ENCODE measurements around the gene RPS29. TPM values are rescaled to one million over a fixed set of nuclear protein-coding genes. Genes with fewer than 3 reads are reported as not detected.
A peak's percentile ranks its signal among the peaks of the same experiment; 100 is the strongest.

RPS29 gene
- total RNA-seq, 1 experiment from 2014 or later, result 1,733 TPM

DNA sequence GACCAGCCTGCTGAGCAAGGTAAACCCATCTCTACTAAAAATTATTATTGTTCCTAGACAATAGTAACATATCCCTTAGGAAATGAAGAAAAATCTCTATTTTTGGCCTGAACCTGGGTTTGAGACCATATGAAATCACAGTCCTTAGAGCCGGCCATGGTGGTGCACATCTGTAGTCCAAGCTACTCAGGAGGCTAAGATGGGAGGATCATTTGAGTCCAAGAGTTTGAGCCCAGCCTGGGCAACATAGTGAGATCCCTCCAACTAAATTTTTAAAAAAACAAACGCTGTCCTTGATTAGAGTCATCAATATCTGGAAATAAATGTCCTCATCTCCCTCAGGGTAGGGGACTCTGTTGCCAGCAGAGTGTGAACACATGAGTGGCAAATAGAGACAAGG is 34.6 kb downstream of the RPS29 start:
- BruUV-seq (replicated peaks), result no TSS peak
- intact Hi-C loops (cut with micrococcal nuclease; ENCODE audit: unreplicated experiment), result loop anchor here (1.0 to 5.0 kb wide), 3 partner anchors 47 to 379 kb away; no protein-coding TSS in a partner anchor

DNA sequence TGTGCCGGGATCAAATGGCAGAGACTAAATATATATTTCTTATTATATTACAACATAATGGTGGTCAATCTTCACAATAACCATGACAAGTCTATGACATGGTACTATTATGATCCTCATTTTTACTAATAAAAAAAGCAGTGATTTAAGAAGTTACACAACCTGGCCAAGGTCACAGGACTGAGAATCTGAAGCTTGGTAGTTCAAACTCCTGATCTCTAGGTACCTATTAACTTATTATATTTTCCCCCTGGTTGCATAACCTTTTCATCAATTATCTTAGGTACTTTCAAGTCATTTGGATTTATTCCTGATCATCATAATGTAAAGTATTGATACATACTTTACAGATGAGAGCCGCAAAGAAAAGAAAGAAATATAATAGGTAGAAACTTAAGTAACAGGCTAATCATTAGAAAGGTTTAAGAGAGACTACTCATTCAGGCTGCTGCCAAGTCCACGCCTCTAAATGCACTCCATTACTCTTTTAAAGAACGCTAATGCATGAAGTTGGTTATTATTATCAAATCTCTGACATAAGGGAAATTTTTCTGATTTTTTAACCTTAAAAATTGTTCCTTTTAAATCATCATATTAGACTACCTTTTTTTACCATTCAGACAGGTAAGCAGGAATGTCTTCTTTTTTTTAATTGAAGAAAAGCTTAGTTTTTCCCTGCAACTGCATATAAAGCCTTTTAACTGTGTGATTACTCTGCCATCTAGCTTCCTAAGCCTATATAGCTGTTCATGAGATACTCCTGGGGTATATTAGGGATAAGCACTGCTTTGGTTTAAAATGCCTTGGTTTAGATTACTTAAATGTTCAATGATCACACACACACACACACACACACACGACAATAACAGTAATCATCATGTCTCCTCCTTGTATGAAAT is 35.6 kb downstream of the RPS29 start:
- peak in 1 of 2 experiments; percentile 27 for DNase-seq
- no peak overlapping the region for H3K27ac Mint-ChIP-seq (ENCODE audit: unreplicated experiment)

More for the DNA sequence above, 34.6 kb downstream of the RPS29 start:
- TF ChIP-seq CTCF (IDR thresholded peaks at IDR 0.05; ENCODE audit: insufficient read depth in 1 of 2, low read depth in 1 of 2, low read length in 1 of 2, severe bottlenecking in 1 of 2, unreplicated experiment in 1 of 2), result no peak
- no peaks in the 10 kb centered on the region for H3K36me3 ChIP-seq (ENCODE audit: control insufficient read depth, insufficient read depth, low read length)
- DNase-seq, result no peak
- H3K9me3 ChIP-seq, result no peaks in the 10 kb centered on the region
- peaks cover 9% of the 10 kb centered on the region for H3K4me1 ChIP-seq
- H3K4me3 ChIP-seq (ENCODE audit: low read depth, low read length), result no peak overlapping the region
- H3K27me3 ChIP-seq (replicated peaks; ENCODE audit: control insufficient read depth, insufficient read depth, low read length), result no peaks in the 10 kb centered on the region
- Mint-ChIP-seq H3K27me3 (ENCODE audit: insufficient read depth, unreplicated experiment) (no peaks in the 10 kb centered on the region), H3K9me3 (ENCODE audit: unreplicated experiment) (no peaks in the 10 kb centered on the region), H3K4me3 (ENCODE audit: unreplicated experiment) (no peak overlapping the region), H3K36me3 (ENCODE audit: insufficient read depth, unreplicated experiment) (no peaks in the 10 kb centered on the region), H3K4me1 (ENCODE audit: low read depth, unreplicated experiment) (no peaks in the 10 kb centered on the region), H3K27ac (ENCODE audit: unreplicated experiment) (no peak overlapping the region)
- ChIA-PET POLR2A (no interaction called here), CTCF (interaction anchor here (2.6 to 3.6 kb wide), 2 partner anchors 55 to 90 kb away, joined by 29 to 68 read pairs; no protein-coding TSS in a partner anchor)

More for the DNA sequence above, 35.6 kb downstream of the RPS29 start:
- Histone ChIP-seq H3K9me3 (no peaks in the 10 kb centered on the region), H3K4me1 (peaks cover 9% of the 10 kb centered on the region), H3K4me3 (ENCODE audit: low read depth, low read length) (no peak overlapping the region), H3K27me3 (replicated peaks; ENCODE audit: control insufficient read depth, insufficient read depth, low read length) (no peaks in the 10 kb centered on the region), H3K36me3 (ENCODE audit: control insufficient read depth, insufficient read depth, low read length) (no peaks in the 10 kb centered on the region)
- H3K4me3 Mint-ChIP-seq (ENCODE audit: unreplicated experiment), result no peak overlapping the region
- ChIA-PET CTCF (interaction anchor here (0.6 to 3.6 kb wide), 9 partner anchors 14 to 376 kb away, joined by 3 to 68 read pairs (median 4); no protein-coding TSS in a partner anchor), POLR2A (interaction anchor here (1.0 to 1.9 kb wide), 2 partner anchors 36 to 89 kb away, joined by 3 to 5 read pairs; partner anchors contain the start of gene RPS29)
- peaks cover 6% of the 10 kb centered on the region for H3K4me1 Mint-ChIP-seq (ENCODE audit: low read depth, unreplicated experiment)
- H3K36me3 Mint-ChIP-seq (ENCODE audit: insufficient read depth, unreplicated experiment), result no peaks in the 10 kb centered on the region
- BruUV-seq (replicated peaks), result no TSS peak
- H3K9me3 Mint-ChIP-seq (ENCODE audit: unreplicated experiment), result peaks cover 8% of the 10 kb centered on the region
- no peaks in the 10 kb centered on the region for H3K27me3 Mint-ChIP-seq (ENCODE audit: insufficient read depth, unreplicated experiment)
- intact Hi-C loops (cut with micrococcal nuclease; ENCODE audit: unreplicated experiment), result loop anchor here (1.0 to 5.0 kb wide), 3 partner anchors 46 to 378 kb away; no protein-coding TSS in a partner anchor
- peak in 1 of 2 experiments; percentile 55 for TF ChIP-seq CTCF (IDR thresholded peaks at IDR 0.05; ENCODE audit: insufficient read depth in 1 of 2, low read depth in 1 of 2, low read length in 1 of 2, severe bottlenecking in 1 of 2, unreplicated experiment in 1 of 2)

All from Caco-2 (cell line).